CD4-positive, alpha-beta T cell treated with Interleukin-17A for 1 hour (primary cell): Measurements from ENCODE around the gene POU2AF1.

Source experiments
- DNase-seq: peaks from one replicate; pipeline ENCODE4 v3.0.0-alpha.2; 2020

POU2AF1 gene

GRCh38 chr11:111310723-111311122 lies 68.4 kb downstream of the POU2AF1 start:
- DNase-seq: no peak

- DNase-seq: no peak
Measured at GRCh38 chr11:111310088-111310487, 69.0 kb downstream of the POU2AF1 start.

- DNase-seq: no peak
Measured at GRCh38 chr11:111309215-111309915, 69.7 kb downstream of the POU2AF1 start.

- DNase-seq: no peak
Measured at GRCh38 chr11:111308140-111308539, 70.9 kb downstream of the POU2AF1 start.

- DNase-seq: no peak
Measured at GRCh38 chr11:111307472-111308108, 71.5 kb downstream of the POU2AF1 start.

- DNase-seq: no peak
Measured at GRCh38 chr11:111306321-111306720, 72.8 kb downstream of the POU2AF1 start.

GRCh38 chr11:111305876-111306275 lies 73.2 kb downstream of the POU2AF1 start:
- no peak for DNase-seq

- DNase-seq: no peak
Measured at GRCh38 chr11:111305162-111305802, 73.8 kb downstream of the POU2AF1 start.

GRCh38 chr11:111303461-111303860 lies 75.6 kb downstream of the POU2AF1 start:
- DNase-seq: no peak

- no peak for DNase-seq
Measured at GRCh38 chr11:111302298-111302697, 76.8 kb downstream of the POU2AF1 start.
